Loucy (cell line): ENCODE data around the gene AVPR2.

Source experiments
- EZH2phosphoT487 ChIP-seq: fragments of 200-600 bp; IDR thresholded peaks from 2 replicates; pipeline ENCODE4 v1.6.1; 2018; ENCODE audit warnings: antibody characterized with exemption, mild to moderate bottlenecking, moderate library complexity, borderline replicate concordance
- TF ChIP-seq, protein P1 (sequence below): fragments of 200-600 bp; sonication (generic); conservative IDR thresholded peaks from 2 replicates; pipeline ENCODE4 v1.5.1; 2014; ENCODE audit warnings: mild to moderate bottlenecking, antibody characterized with exemption, low read length

DNA sequence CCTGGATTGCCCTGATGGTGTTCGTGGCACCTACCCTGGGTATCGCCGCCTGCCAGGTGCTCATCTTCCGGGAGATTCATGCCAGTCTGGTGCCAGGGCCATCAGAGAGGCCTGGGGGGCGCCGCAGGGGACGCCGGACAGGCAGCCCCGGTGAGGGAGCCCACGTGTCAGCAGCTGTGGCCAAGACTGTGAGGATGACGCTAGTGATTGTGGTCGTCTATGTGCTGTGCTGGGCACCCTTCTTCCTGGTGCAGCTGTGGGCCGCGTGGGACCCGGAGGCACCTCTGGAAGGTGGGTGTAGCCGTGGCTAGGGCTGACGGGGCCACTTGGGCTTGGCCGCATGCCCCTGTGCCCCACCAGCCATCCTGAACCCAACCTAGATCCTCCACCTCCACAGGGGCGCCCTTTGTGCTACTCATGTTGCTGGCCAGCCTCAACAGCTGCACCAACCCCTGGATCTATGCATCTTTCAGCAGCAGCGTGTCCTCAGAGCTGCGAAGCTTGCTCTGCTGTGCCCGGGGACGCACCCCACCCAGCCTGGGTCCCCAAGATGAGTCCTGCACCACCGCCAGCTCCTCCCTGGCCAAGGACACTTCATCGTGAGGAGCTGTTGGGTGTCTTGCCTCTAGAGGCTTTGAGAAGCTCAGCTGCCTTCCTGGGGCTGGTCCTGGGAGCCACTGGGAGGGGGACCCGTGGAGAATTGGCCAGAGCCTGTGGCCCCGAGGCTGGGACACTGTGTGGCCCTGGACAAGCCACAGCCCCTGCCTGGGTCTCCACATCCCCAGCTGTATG, 1.8 kb downstream of the AVPR2 start:
- TF ChIP-seq, protein P1, sequence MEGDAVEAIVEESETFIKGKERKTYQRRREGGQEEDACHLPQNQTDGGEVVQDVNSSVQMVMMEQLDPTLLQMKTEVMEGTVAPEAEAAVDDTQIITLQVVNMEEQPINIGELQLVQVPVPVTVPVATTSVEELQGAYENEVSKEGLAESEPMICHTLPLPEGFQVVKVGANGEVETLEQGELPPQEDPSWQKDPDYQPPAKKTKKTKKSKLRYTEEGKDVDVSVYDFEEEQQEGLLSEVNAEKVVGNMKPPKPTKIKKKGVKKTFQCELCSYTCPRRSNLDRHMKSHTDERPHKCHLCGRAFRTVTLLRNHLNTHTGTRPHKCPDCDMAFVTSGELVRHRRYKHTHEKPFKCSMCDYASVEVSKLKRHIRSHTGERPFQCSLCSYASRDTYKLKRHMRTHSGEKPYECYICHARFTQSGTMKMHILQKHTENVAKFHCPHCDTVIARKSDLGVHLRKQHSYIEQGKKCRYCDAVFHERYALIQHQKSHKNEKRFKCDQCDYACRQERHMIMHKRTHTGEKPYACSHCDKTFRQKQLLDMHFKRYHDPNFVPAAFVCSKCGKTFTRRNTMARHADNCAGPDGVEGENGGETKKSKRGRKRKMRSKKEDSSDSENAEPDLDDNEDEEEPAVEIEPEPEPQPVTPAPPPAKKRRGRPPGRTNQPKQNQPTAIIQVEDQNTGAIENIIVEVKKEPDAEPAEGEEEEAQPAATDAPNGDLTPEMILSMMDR = no peak
- TF ChIP-seq EZH2phosphoT487 = no peak
